Parathyroid adenoma (tissue), 2 donors: ENCODE data around the gene POMP.

Experiments
- H2AFZ ChIP-seq: fragments of 300-600 bp; sonication (generic); one replicate; pipeline ENCODE4 v1.7.0; 2017; ENCODE audit warnings: antibody characterized with exemption, mild to moderate bottlenecking
- H3K27ac ChIP-seq: fragments of 300-600 bp; sonication (generic); one replicate; pipeline ENCODE4 v1.7.0; 2017
- H3K27me3 ChIP-seq: fragments of 300-600 bp; sonication (generic); one replicate; pipeline ENCODE4 v1.7.0; 2017; ENCODE audit warnings: low read length; ENCODE audit not compliant: control insufficient read depth, insufficient read depth
- H3K36me3 ChIP-seq: fragments of 300-600 bp; sonication (generic); one replicate; pipeline ENCODE4 v1.7.0; 2017; ENCODE audit warnings: low read length; ENCODE audit not compliant: control insufficient read depth, insufficient read depth
- H3K4me1 ChIP-seq: fragments of 300-600 bp; sonication (generic); one replicate; pipeline ENCODE4 v1.7.0; 2017; ENCODE audit warnings: control low read depth
- H3K4me2 ChIP-seq: fragments of 300-600 bp; sonication (generic); one replicate; pipeline ENCODE4 v1.7.0; 2017; ENCODE audit warnings: low read length
- H3K4me3 ChIP-seq: fragments of 300-600 bp; sonication (generic); one replicate; pipeline ENCODE4 v1.7.0; 2017; ENCODE audit warnings: low read depth, low read length
- H3K79me2 ChIP-seq: fragments of 300-600 bp; sonication (generic); one replicate; pipeline ENCODE4 v1.7.0; 2017; ENCODE audit warnings: control low read depth
- H3K9ac ChIP-seq: fragments of 300-600 bp; sonication (generic); one replicate; pipeline ENCODE4 v1.7.0; 2017; ENCODE audit warnings: mild to moderate bottlenecking
- H3K9me3 ChIP-seq: fragments of 300-600 bp; sonication (generic); one replicate; pipeline ENCODE4 v1.7.0; 2017; ENCODE audit warnings: low read length; ENCODE audit not compliant: control insufficient read depth
- CTCF ChIP-seq: fragments of 300-600 bp; sonication (generic); IDR thresholded peaks from one replicate; pipeline ENCODE4 v1.7.0; 2017; ENCODE audit warnings: antibody characterized with exemption, mild to moderate bottlenecking
- donor health status: primary hyperparathyroidism.

The POMP gene

GRCh38 chr13:28636069-28636468 is 22.9 kb upstream of the POMP start:
- Histone ChIP-seq H3K4me3 (no peak overlapping the region), H3K4me1 (no peaks in the 10 kb centered on the region), H3K9me3 (no peaks in the 10 kb centered on the region), H3K36me3 (no peaks in the 10 kb centered on the region), H3K79me2 (no peaks in the 10 kb centered on the region), H3K4me2 (no peak overlapping the region), H2AFZ (no peak overlapping the region), H3K9ac (no peak overlapping the region), H3K27ac (no peak overlapping the region), H3K27me3 (no peaks in the 10 kb centered on the region)
- no peak for TF ChIP-seq CTCF

- Histone ChIP-seq H3K4me1 (no peaks in the 10 kb centered on the region), H3K9me3 (no peaks in the 10 kb centered on the region), H3K79me2 (no peaks in the 10 kb centered on the region), H3K4me2 (no peak overlapping the region), H2AFZ (no peak overlapping the region), H3K27me3 (no peaks in the 10 kb centered on the region), H3K4me3 (no peak overlapping the region), H3K36me3 (no peaks in the 10 kb centered on the region), H3K27ac (no peak overlapping the region), H3K9ac (no peak overlapping the region)
- TF ChIP-seq CTCF, result peak; percentile 65
Observed at GRCh38 chr13:28636677-28637317, 22.1 kb upstream of the POMP start.

- no peak for TF ChIP-seq CTCF
- no peak overlapping the region for H3K4me3 ChIP-seq
- H3K27me3 ChIP-seq, result no peaks in the 10 kb centered on the region
- no peaks in the 10 kb centered on the region for H3K36me3 ChIP-seq
- no peak overlapping the region for H2AFZ ChIP-seq
- H3K4me2 ChIP-seq, result no peak overlapping the region
- H3K9me3 ChIP-seq, result no peaks in the 10 kb centered on the region
- H3K9ac ChIP-seq, result no peak overlapping the region
- H3K79me2 ChIP-seq, result no peaks in the 10 kb centered on the region
- no peak overlapping the region for H3K27ac ChIP-seq
- no peaks in the 10 kb centered on the region for H3K4me1 ChIP-seq
Observed at GRCh38 chr13:28637714-28638355, 21.1 kb upstream of the POMP start.

- no peak for TF ChIP-seq CTCF
Observed at GRCh38 chr13:28638756-28639155, 20.2 kb upstream of the POMP start.

More at GRCh38 chr13:28638756-28639155, 20.2 kb upstream of the POMP start:
- H3K79me2 ChIP-seq, result no peaks in the 10 kb centered on the region
- no peaks in the 10 kb centered on the region for H3K27me3 ChIP-seq
- H3K27ac ChIP-seq, result no peak overlapping the region
- H3K36me3 ChIP-seq, result no peaks in the 10 kb centered on the region
- H3K9ac ChIP-seq, result no peak overlapping the region
- H3K4me1 ChIP-seq, result no peaks in the 10 kb centered on the region
- H3K4me2 ChIP-seq, result no peak overlapping the region
- no peak overlapping the region for H2AFZ ChIP-seq
- H3K4me3 ChIP-seq, result no peak overlapping the region
- H3K9me3 ChIP-seq, result no peaks in the 10 kb centered on the region
